IPS-18c (cell line): Measurements from ENCODE around the gene TMEM45A.
"Not testable (repeated sequence)": the region's sequence is repeated elsewhere in the genome, so short reads cannot be mapped to it uniquely, and the experiment has no call there.

Experiments used
- H3K4me3 ChIP-seq: 2 replicates; pipeline ENCODE4 v1.7.0; 2013; ENCODE audit warnings: low read depth, mild to moderate bottlenecking, low read length, moderate library complexity; ENCODE audit not compliant: insufficient read depth
- H3K9me3 ChIP-seq: one replicate; pipeline ENCODE4 v1.6.1; 2013; ENCODE audit warnings: mild to moderate bottlenecking, low read length, moderate library complexity; ENCODE audit not compliant: control insufficient read depth, insufficient read depth

TMEM45A gene

GRCh38 chr3:100521439-100521845, 29.0 kb downstream of the TMEM45A start:
- H3K4me3 ChIP-seq, result no peak overlapping the region
- H3K9me3 ChIP-seq, result no peaks in the 10 kb centered on the region

GRCh38 chr3:100522125-100522524, 29.7 kb downstream of the TMEM45A start:
- H3K9me3 ChIP-seq, result no peaks in the 10 kb centered on the region
- H3K4me3 ChIP-seq, result no peak overlapping the region

- no peak overlapping the region for H3K4me3 ChIP-seq
These were observed 30.8 kb downstream of the TMEM45A start for GRCh38 chr3:100523050-100523760.

GRCh38 chr3:100525753-100526612, 33.6 kb downstream of the TMEM45A start:
- H3K9me3 ChIP-seq, result no peaks in the 10 kb centered on the region
- H3K4me3 ChIP-seq, result no peak overlapping the region

More at GRCh38 chr3:100523050-100523760, 30.8 kb downstream of the TMEM45A start:
- H3K9me3 ChIP-seq, result no peaks in the 10 kb centered on the region

- Histone ChIP-seq H3K4me3 (no peak overlapping the region), H3K9me3 (no peaks in the 10 kb centered on the region)
These were observed 34.4 kb downstream of the TMEM45A start for GRCh38 chr3:100526613-100527346.

GRCh38 chr3:100527347-100527735, 34.9 kb downstream of the TMEM45A start:
- no peaks in the 10 kb centered on the region for H3K9me3 ChIP-seq
- H3K4me3 ChIP-seq, result no peak overlapping the region

- H3K4me3 ChIP-seq, result no peak overlapping the region
- H3K9me3 ChIP-seq, result no peaks in the 10 kb centered on the region
These were observed 38.7 kb downstream of the TMEM45A start for GRCh38 chr3:100531093-100531492.

- H3K9me3 ChIP-seq, result no peaks in the 10 kb centered on the region
These were observed 40.0 kb downstream of the TMEM45A start for GRCh38 chr3:100532411-100532810.

GRCh38 chr3:100533176-100533575, 40.8 kb downstream of the TMEM45A start:
- H3K4me3 ChIP-seq, result no peak overlapping the region
- H3K9me3 ChIP-seq, result no peaks in the 10 kb centered on the region

More at GRCh38 chr3:100532411-100532810, 40.0 kb downstream of the TMEM45A start:
- H3K4me3 ChIP-seq, result no peak overlapping the region

GRCh38 chr3:100535610-100535943, 43.2 kb downstream of the TMEM45A start:
- no peaks in the 10 kb centered on the region for H3K9me3 ChIP-seq
- H3K4me3 ChIP-seq, result no peak overlapping the region

GRCh38 chr3:100536093-100536492, 43.7 kb downstream of the TMEM45A start:
- H3K9me3 ChIP-seq, result no peaks in the 10 kb centered on the region
- no peak overlapping the region for H3K4me3 ChIP-seq

- H3K4me3 ChIP-seq, result no peak overlapping the region
- no peaks in the 10 kb centered on the region for H3K9me3 ChIP-seq
These were observed 45.4 kb downstream of the TMEM45A start for GRCh38 chr3:100537646-100538338.

GRCh38 chr3:100538339-100538706, 45.9 kb downstream of the TMEM45A start:
- Histone ChIP-seq H3K4me3 (no peak overlapping the region), H3K9me3 (no peaks in the 10 kb centered on the region)

GRCh38 chr3:100540791-100541334, 48.4 kb downstream of the TMEM45A start:
- no peaks in the 10 kb centered on the region for H3K9me3 ChIP-seq
- H3K4me3 ChIP-seq, result no peak overlapping the region

GRCh38 chr3:100541428-100541827, 49.0 kb downstream of the TMEM45A start:
- not testable (repeated sequence) for H3K4me3 ChIP-seq, H3K9me3 ChIP-seq

- Histone ChIP-seq H3K9me3 (no peaks in the 10 kb centered on the region), H3K4me3 (no peak overlapping the region)
These were observed 53.0 kb downstream of the TMEM45A start for GRCh38 chr3:100545371-100545770.
